Measurements from ENCODE around the gene COP1. TPM values are rescaled to one million over a fixed set of nuclear protein-coding genes. Genes with fewer than 3 reads are reported as not detected.

Gene COP1
- total and polyA plus RNA-seq, 2 of the 4 experiments (the other 2 are of a cell fraction), result 17.8 to 35.0 TPM

DNA sequence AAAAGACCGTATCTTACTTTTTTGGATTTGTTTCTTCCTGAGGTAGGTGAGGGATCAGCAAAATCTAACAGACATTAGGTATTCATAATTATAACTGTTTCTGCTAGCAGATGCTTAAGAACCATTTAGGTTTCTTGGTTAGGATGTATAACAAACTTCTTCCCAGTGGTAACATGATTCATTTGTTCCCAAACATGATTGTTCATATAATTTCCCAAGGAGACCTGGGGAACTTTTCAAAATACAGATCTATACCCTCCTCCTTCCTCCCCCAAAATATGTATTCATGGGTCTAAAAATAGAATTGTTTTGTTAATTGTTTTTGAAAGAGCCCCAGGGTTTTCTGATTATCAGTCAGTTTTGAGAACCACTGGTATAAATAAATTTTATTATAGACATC, 228.2 kb downstream of the COP1 start:
- DNase-seq (peak; percentile 4), ATAC-seq (ENCODE audit: low read depth) (no peak)
- Histone ChIP-seq H2AK9ac (replicated peaks; ENCODE audit: low read depth, low read length, poor library complexity) (no peak overlapping the region), H2BK5ac (ENCODE audit: low read depth, low read length, poor library complexity, severe bottlenecking) (peak overlapping the region; percentile 33), H4K5ac (ENCODE audit: low read depth, low read length) (no peak overlapping the region), H3K18ac (ENCODE audit: low read depth, low read length) (no peak overlapping the region), H3K27me3 (ENCODE audit: control insufficient read depth, insufficient read depth, low read length) (no peaks in the 10 kb centered on the region), H3K14ac (replicated peaks; ENCODE audit: low read depth, low read length) (no peak overlapping the region), H3K4me3 (ENCODE audit: insufficient read depth, low read depth, low read length) (no peak overlapping the region), H2BK15ac (ENCODE audit: low read depth, low read length) (no peak overlapping the region), H3K36me3 (ENCODE audit: control insufficient read depth, insufficient read depth, low read length) (peaks cover 5% of the 10 kb centered on the region), H2BK20ac (ENCODE audit: low read depth, low read length) (no peak overlapping the region), H2AFZ (replicated peaks; ENCODE audit: low read length, poor library complexity) (no peak overlapping the region), H3K9me1 (ENCODE audit: insufficient read depth, low read length) (peaks cover 2% of the 10 kb centered on the region; the same call in 1 of the 2 replicates), H2AK5ac (ENCODE audit: low read depth, low read length) (no peak overlapping the region), H3K79me1 (ENCODE audit: low read depth in 1 of 2, low read length in 2 of 2) (peaks cover 3 to 11% of the 10 kb centered on the region in 2 experiments; a peak in 3 of 4 replicates), H4K8ac (ENCODE audit: low read depth in 2 of 2, low read length in 2 of 2) (no peak overlapping the region), H3K4me1 (ENCODE audit: control insufficient read depth, insufficient read depth, low read length) (peaks cover 6% of the 10 kb centered on the region), H3K4ac (ENCODE audit: low read depth, low read length) (no peak overlapping the region), H3K9me3 (ENCODE audit: control insufficient read depth, insufficient read depth, low read length) (peaks cover 2% of the 10 kb centered on the region), H4K91ac (ENCODE audit: insufficient read depth, low read depth, low read length) (no peak overlapping the region), H3K23ac (ENCODE audit: low read depth, low read length) (no peak overlapping the region), H2BK120ac (ENCODE audit: low read depth, low read length) (no peak overlapping the region), H3K56ac (ENCODE audit: extremely low read depth, insufficient read depth, low read length) (no peak overlapping the region), H4K20me1 (ENCODE audit: insufficient read depth, low read length) (no peaks in the 10 kb centered on the region), H3K27ac (ENCODE audit: insufficient read depth, low read length) (no peak overlapping the region), H3K9ac (ENCODE audit: low read depth, low read length) (no peak overlapping the region), H3K4me2 (ENCODE audit: low read depth, low read length) (no peak overlapping the region; the same call in 1 of the 2 replicates)
- dilution Hi-C loops (cut with HindIII; ENCODE audit: low sequenced_read_pairs, unreplicated experiment) (no loop called here), in situ Hi-C loops (cut with MboI; ENCODE audit: low sequenced_read_pairs) (no loop called here), intact Hi-C loops (cut with micrococcal nuclease) (loop anchor here (5.0 kb wide), 1 partner anchor 53 kb away; no protein-coding TSS in a partner anchor)
- POLR2A ChIA-PET (ENCODE audit: unreplicated experiment), result no interaction called here
- WGBS, 2 experiments (ENCODE audit: extremely low coverage in 2 of 2, insufficient read length in 1 of 2), result no CpG with 5 or more reads among the region's 1 CpG
- no peak for TF ChIP-seq MAFK (IDR thresholded peaks at IDR 0.05; ENCODE audit: low read depth, low read length)
- TF ChIP-seq FOS (IDR thresholded peaks at IDR 0.05; ENCODE audit: low read depth, low read length), result no peak
- no peak for TF ChIP-seq RAD21 (IDR thresholded peaks at IDR 0.05; ENCODE audit: low read length)
- TF ChIP-seq, protein P1, sequence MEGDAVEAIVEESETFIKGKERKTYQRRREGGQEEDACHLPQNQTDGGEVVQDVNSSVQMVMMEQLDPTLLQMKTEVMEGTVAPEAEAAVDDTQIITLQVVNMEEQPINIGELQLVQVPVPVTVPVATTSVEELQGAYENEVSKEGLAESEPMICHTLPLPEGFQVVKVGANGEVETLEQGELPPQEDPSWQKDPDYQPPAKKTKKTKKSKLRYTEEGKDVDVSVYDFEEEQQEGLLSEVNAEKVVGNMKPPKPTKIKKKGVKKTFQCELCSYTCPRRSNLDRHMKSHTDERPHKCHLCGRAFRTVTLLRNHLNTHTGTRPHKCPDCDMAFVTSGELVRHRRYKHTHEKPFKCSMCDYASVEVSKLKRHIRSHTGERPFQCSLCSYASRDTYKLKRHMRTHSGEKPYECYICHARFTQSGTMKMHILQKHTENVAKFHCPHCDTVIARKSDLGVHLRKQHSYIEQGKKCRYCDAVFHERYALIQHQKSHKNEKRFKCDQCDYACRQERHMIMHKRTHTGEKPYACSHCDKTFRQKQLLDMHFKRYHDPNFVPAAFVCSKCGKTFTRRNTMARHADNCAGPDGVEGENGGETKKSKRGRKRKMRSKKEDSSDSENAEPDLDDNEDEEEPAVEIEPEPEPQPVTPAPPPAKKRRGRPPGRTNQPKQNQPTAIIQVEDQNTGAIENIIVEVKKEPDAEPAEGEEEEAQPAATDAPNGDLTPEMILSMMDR (conservative IDR thresholded peaks at IDR 0.05; ENCODE audit: low read depth, low read length), result no peak
- TF ChIP-seq, protein P2, sequence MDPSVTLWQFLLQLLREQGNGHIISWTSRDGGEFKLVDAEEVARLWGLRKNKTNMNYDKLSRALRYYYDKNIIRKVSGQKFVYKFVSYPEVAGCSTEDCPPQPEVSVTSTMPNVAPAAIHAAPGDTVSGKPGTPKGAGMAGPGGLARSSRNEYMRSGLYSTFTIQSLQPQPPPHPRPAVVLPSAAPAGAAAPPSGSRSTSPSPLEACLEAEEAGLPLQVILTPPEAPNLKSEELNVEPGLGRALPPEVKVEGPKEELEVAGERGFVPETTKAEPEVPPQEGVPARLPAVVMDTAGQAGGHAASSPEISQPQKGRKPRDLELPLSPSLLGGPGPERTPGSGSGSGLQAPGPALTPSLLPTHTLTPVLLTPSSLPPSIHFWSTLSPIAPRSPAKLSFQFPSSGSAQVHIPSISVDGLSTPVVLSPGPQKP (IDR thresholded peaks at IDR 0.05; ENCODE audit: borderline replicate concordance, low read depth, low read length), result no peak
- TF ChIP-seq, protein P3, sequence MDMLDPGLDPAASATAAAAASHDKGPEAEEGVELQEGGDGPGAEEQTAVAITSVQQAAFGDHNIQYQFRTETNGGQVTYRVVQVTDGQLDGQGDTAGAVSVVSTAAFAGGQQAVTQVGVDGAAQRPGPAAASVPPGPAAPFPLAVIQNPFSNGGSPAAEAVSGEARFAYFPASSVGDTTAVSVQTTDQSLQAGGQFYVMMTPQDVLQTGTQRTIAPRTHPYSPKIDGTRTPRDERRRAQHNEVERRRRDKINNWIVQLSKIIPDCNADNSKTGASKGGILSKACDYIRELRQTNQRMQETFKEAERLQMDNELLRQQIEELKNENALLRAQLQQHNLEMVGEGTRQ (IDR thresholded peaks at IDR 0.05; ENCODE audit: low read depth, low read length), result no peak
- no peak for TF ChIP-seq RFX5 (IDR thresholded peaks at IDR 0.05; ENCODE audit: low read depth, low read length)
- TF ChIP-seq POLR2A (IDR thresholded peaks at IDR 0.05; ENCODE audit: low read depth, low read length), result no peak
- no peak for TF ChIP-seq NFE2L2 (IDR thresholded peaks at IDR 0.05; ENCODE audit: low read depth, low read length)
- no peak for TF ChIP-seq RCOR1 (IDR thresholded peaks at IDR 0.05; ENCODE audit: insufficient replicate concordance, low read length)
- no peak for TF ChIP-seq CHD1 (IDR thresholded peaks at IDR 0.05; ENCODE audit: low read depth, low read length)
- CTCF ChIA-PET, result interaction anchor here (0.6 to 0.9 kb wide), 3 partner anchors 8 to 17 kb away, joined by 3 read pairs; no protein-coding TSS in a partner anchor
- BruUV-seq (replicated peaks), result no TSS peak

Measured in IMR-90 (cell line).